Activated naive CD8-positive, alpha-beta T cell (primary cell): ENCODE results near the gene GDF9.

Experiments used
- H3K27ac Mint-ChIP-seq: one replicate; pipeline ENCODE4 v1.8.0; 2021; ENCODE audit warnings: mixed read lengths
- H3K27me3 Mint-ChIP-seq: one replicate; pipeline ENCODE4 v1.8.0; 2021; ENCODE audit warnings: mixed read lengths
- H3K36me3 Mint-ChIP-seq: one replicate; pipeline ENCODE4 v1.8.0; 2021; ENCODE audit warnings: mixed read lengths
- H3K4me1 Mint-ChIP-seq: one replicate; pipeline ENCODE4 v1.8.0; 2021; ENCODE audit warnings: low read depth, mixed read lengths
- H3K4me3 Mint-ChIP-seq: one replicate; pipeline ENCODE4 v1.8.0; 2021; ENCODE audit warnings: mild to moderate bottlenecking, mixed read lengths
- H3K9me3 Mint-ChIP-seq: one replicate; pipeline ENCODE4 v1.8.0; 2021; ENCODE audit warnings: low read depth, mixed read lengths

GDF9 gene

GRCh38 chr5:132822650-132823480, 43.4 kb downstream of the GDF9 start:
- Mint-ChIP-seq H3K4me1 (peaks cover 10% of the 10 kb centered on the region), H3K27ac (no peak overlapping the region), H3K36me3 (no peaks in the 10 kb centered on the region), H3K27me3 (peaks cover 16% of the 10 kb centered on the region), H3K9me3 (no peaks in the 10 kb centered on the region), H3K4me3 (no peak overlapping the region)

- Mint-ChIP-seq H3K27ac (no peak overlapping the region), H3K9me3 (no peaks in the 10 kb centered on the region), H3K4me3 (no peak overlapping the region), H3K27me3 (peaks cover 9% of the 10 kb centered on the region), H3K36me3 (no peaks in the 10 kb centered on the region), H3K4me1 (peaks cover 10% of the 10 kb centered on the region)
These were observed 44.5 kb downstream of the GDF9 start for GRCh38 chr5:132821791-132822190.

GRCh38 chr5:132821350-132821749, 44.9 kb downstream of the GDF9 start:
- Mint-ChIP-seq H3K27me3 (peaks cover 6% of the 10 kb centered on the region), H3K4me3 (no peak overlapping the region), H3K36me3 (no peaks in the 10 kb centered on the region), H3K4me1 (peaks cover 10% of the 10 kb centered on the region), H3K9me3 (no peaks in the 10 kb centered on the region), H3K27ac (no peak overlapping the region)

- peak overlapping the region; percentile 60 for H3K4me3 Mint-ChIP-seq
- no peaks in the 10 kb centered on the region for H3K36me3 Mint-ChIP-seq
- peaks cover 10% of the 10 kb centered on the region for H3K4me1 Mint-ChIP-seq
- H3K9me3 Mint-ChIP-seq, result no peaks in the 10 kb centered on the region
- peaks cover 5% of the 10 kb centered on the region for H3K27me3 Mint-ChIP-seq
- no peak overlapping the region for H3K27ac Mint-ChIP-seq
These were observed 46.0 kb downstream of the GDF9 start for GRCh38 chr5:132820162-132820754.

- H3K27ac Mint-ChIP-seq, result no peak overlapping the region
- peaks cover 5% of the 10 kb centered on the region for H3K27me3 Mint-ChIP-seq
- no peaks in the 10 kb centered on the region for H3K36me3 Mint-ChIP-seq
- H3K4me3 Mint-ChIP-seq, result peak overlapping the region; percentile 69
- H3K9me3 Mint-ChIP-seq, result no peaks in the 10 kb centered on the region
- peaks cover 11% of the 10 kb centered on the region for H3K4me1 Mint-ChIP-seq
These were observed 46.8 kb downstream of the GDF9 start for GRCh38 chr5:132819468-132819867.

- Mint-ChIP-seq H3K27me3 (peaks cover 11% of the 10 kb centered on the region), H3K36me3 (no peaks in the 10 kb centered on the region), H3K27ac (no peak overlapping the region), H3K4me1 (peaks cover 19% of the 10 kb centered on the region), H3K9me3 (no peaks in the 10 kb centered on the region), H3K4me3 (no peak overlapping the region)
These were observed 49.3 kb downstream of the GDF9 start for GRCh38 chr5:132817011-132817410.

GRCh38 chr5:132816554-132816953, 49.7 kb downstream of the GDF9 start:
- Mint-ChIP-seq H3K27me3 (peaks cover 13% of the 10 kb centered on the region), H3K4me3 (no peak overlapping the region), H3K4me1 (peaks cover 19% of the 10 kb centered on the region), H3K36me3 (no peaks in the 10 kb centered on the region), H3K27ac (no peak overlapping the region), H3K9me3 (no peaks in the 10 kb centered on the region)

GRCh38 chr5:132816083-132816482, 50.2 kb downstream of the GDF9 start:
- Mint-ChIP-seq H3K4me1 (peaks cover 19% of the 10 kb centered on the region), H3K27ac (no peak overlapping the region), H3K9me3 (no peaks in the 10 kb centered on the region), H3K36me3 (no peaks in the 10 kb centered on the region), H3K27me3 (peaks cover 18% of the 10 kb centered on the region), H3K4me3 (no peak overlapping the region)

GRCh38 chr5:132815454-132815853, 50.8 kb downstream of the GDF9 start:
- Mint-ChIP-seq H3K27ac (no peak overlapping the region), H3K27me3 (peaks cover 22% of the 10 kb centered on the region), H3K9me3 (no peaks in the 10 kb centered on the region), H3K36me3 (no peaks in the 10 kb centered on the region), H3K4me1 (peaks cover 19% of the 10 kb centered on the region), H3K4me3 (peak overlapping the region; percentile 59)

GRCh38 chr5:132814503-132815294, 51.6 kb downstream of the GDF9 start:
- no peak overlapping the region for H3K27ac Mint-ChIP-seq
- H3K27me3 Mint-ChIP-seq, result peaks cover 24% of the 10 kb centered on the region
- no peaks in the 10 kb centered on the region for H3K9me3 Mint-ChIP-seq
- H3K4me1 Mint-ChIP-seq, result peaks cover 14% of the 10 kb centered on the region
- H3K4me3 Mint-ChIP-seq, result peak overlapping the region; percentile 59
- H3K36me3 Mint-ChIP-seq, result no peaks in the 10 kb centered on the region

- Mint-ChIP-seq H3K27ac (no peak overlapping the region), H3K27me3 (peaks cover 28% of the 10 kb centered on the region), H3K4me3 (no peak overlapping the region), H3K4me1 (peaks cover 10% of the 10 kb centered on the region), H3K9me3 (no peaks in the 10 kb centered on the region), H3K36me3 (no peaks in the 10 kb centered on the region)
These were observed 52.4 kb downstream of the GDF9 start for GRCh38 chr5:132813599-132814502.

- H3K27ac Mint-ChIP-seq, result no peak within 1 kb of the TSS
- no peaks in the 10 kb centered on the region for H3K36me3 Mint-ChIP-seq
- no peaks in the 10 kb centered on the region for H3K9me3 Mint-ChIP-seq
- peaks cover 31% of the 10 kb centered on the region for H3K27me3 Mint-ChIP-seq
- H3K4me1 Mint-ChIP-seq, result peaks cover 10% of the 10 kb centered on the region
- peak within 1 kb of the TSS; percentile 84 for H3K4me3 Mint-ChIP-seq
These were observed 53.3 kb downstream of the GDF9 start, which contains the start of gene SOWAHA for GRCh38 chr5:132812781-132813598. TSS of gene SOWAHA (plus strand) at chr5:132813302. CDS start at chr5:132813622, 320 bp downstream.

GRCh38 chr5:132812123-132812765, 54.0 kb downstream of the GDF9 start:
- no peaks in the 10 kb centered on the region for H3K36me3 Mint-ChIP-seq
- H3K27me3 Mint-ChIP-seq, result peaks cover 34% of the 10 kb centered on the region
- peak overlapping the region; percentile 84 for H3K4me3 Mint-ChIP-seq
- peaks cover 10% of the 10 kb centered on the region for H3K4me1 Mint-ChIP-seq
- H3K9me3 Mint-ChIP-seq, result no peaks in the 10 kb centered on the region
- H3K27ac Mint-ChIP-seq, result no peak overlapping the region
